ENCODE data around the gene PTP4A2.

PTP4A2 gene

GRCh38 chr1:31857863-31858262, 80.3 kb downstream of the PTP4A2 start:
- DNase-seq = no peak
